MM.1S (cell line): Measurements from ENCODE around the gene GFRA1.

Source experiments
- EZH2 ChIP-seq: fragments of 300-600 bp; sonication (generic); optimal IDR thresholded peaks from 2 replicates; pipeline ENCODE3; 2017; ENCODE audit warnings: low read depth, mild to moderate bottlenecking, antibody characterized with exemption, low read length, mixed read lengths
- EZH2phosphoT487 ChIP-seq: fragments of 300-600 bp; sonication (generic); IDR thresholded peaks from 2 replicates; pipeline ENCODE4 v1.6.1; 2018; ENCODE audit warnings: antibody characterized with exemption, low read length
- TF ChIP-seq, protein P1 (sequence below): fragments of 300-600 bp; sonication (generic); IDR thresholded peaks from 2 replicates; pipeline ENCODE4 v1.5.1; 2016; ENCODE audit warnings: antibody characterized with exemption, low read length, mixed read lengths

DNA sequence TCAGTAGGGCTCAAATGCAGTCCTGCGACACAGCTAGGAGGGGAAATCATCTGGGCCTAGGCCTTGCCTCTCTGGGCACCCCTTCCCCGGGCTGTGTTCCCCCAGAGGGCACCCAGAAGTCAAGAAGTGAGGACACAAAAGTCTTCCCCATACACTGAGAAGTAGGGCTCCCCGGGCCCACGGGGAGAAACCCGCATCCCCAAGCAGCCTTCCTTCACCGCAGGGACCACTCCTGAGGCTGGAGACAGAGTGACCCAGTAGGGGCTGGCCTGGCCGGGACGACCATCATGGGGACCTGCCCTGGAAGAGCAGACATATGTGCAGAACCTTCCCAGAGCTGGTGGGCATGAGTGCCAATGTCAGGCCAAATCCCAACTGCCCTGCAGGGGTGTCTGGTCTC is 163.5 kb downstream of the GFRA1 start:
- TF ChIP-seq, protein P1, sequence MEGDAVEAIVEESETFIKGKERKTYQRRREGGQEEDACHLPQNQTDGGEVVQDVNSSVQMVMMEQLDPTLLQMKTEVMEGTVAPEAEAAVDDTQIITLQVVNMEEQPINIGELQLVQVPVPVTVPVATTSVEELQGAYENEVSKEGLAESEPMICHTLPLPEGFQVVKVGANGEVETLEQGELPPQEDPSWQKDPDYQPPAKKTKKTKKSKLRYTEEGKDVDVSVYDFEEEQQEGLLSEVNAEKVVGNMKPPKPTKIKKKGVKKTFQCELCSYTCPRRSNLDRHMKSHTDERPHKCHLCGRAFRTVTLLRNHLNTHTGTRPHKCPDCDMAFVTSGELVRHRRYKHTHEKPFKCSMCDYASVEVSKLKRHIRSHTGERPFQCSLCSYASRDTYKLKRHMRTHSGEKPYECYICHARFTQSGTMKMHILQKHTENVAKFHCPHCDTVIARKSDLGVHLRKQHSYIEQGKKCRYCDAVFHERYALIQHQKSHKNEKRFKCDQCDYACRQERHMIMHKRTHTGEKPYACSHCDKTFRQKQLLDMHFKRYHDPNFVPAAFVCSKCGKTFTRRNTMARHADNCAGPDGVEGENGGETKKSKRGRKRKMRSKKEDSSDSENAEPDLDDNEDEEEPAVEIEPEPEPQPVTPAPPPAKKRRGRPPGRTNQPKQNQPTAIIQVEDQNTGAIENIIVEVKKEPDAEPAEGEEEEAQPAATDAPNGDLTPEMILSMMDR: no peak
- no peak for TF ChIP-seq EZH2phosphoT487
- TF ChIP-seq EZH2: no peak
